H9 (cell line): ENCODE results near the gene SLC4A5. TPM values are rescaled to one million over a fixed set of nuclear protein-coding genes. Genes with fewer than 3 reads are reported as not detected.

Experiments
- DNase-seq: peaks from one replicate; pipeline ENCODE4 v3.0.0-alpha.2; 2017
- H2AFZ ChIP-seq: one replicate; pipeline ENCODE4 v1.6.1; 2013; ENCODE audit warnings: mild to moderate bottlenecking, low read length, control low read depth, moderate library complexity
- H2AK5ac ChIP-seq: 2 replicates; pipeline ENCODE4 v1.6.1; 2013; ENCODE audit warnings: low read length, control low read depth, mixed read lengths; ENCODE audit not compliant: insufficient read length
- H2BK120ac ChIP-seq: one replicate; pipeline ENCODE4 v1.6.1; 2013; ENCODE audit warnings: low read depth, mild to moderate bottlenecking, low read length, control low read depth, inconsistent platforms; ENCODE audit not compliant: poor library complexity, severe bottlenecking
- H2BK12ac ChIP-seq: 2 replicates; pipeline ENCODE4 v1.6.1; 2013; ENCODE audit warnings: low read length, control low read depth, mixed read lengths, low read depth; ENCODE audit not compliant: insufficient read length
- H2BK15ac ChIP-seq: 2 replicates; pipeline ENCODE4 v1.6.1; 2013; ENCODE audit warnings: low read depth, low read length, control low read depth
- H2BK20ac ChIP-seq: one replicate; pipeline ENCODE4 v1.6.1; 2013; ENCODE audit warnings: low read depth, mild to moderate bottlenecking, low read length, control low read depth, inconsistent platforms; ENCODE audit not compliant: poor library complexity, severe bottlenecking
- H2BK5ac ChIP-seq: 2 replicates; pipeline ENCODE4 v1.6.1; 2013; ENCODE audit warnings: low read length, control low read depth, mixed read lengths; ENCODE audit not compliant: insufficient read length
- H3K14ac ChIP-seq: 2 replicates; pipeline ENCODE4 v1.6.1; 2013; ENCODE audit warnings: low read length, control low read depth; ENCODE audit not compliant: insufficient read depth
- H3K18ac ChIP-seq: 2 replicates; pipeline ENCODE4 v1.6.1; 2013; ENCODE audit warnings: low read depth, mild to moderate bottlenecking, mixed read lengths, low read length, control low read depth; ENCODE audit not compliant: insufficient read length
- H3K23ac ChIP-seq: 2 replicates; pipeline ENCODE4 v1.6.1; 2013; ENCODE audit warnings: low read length, control low read depth, mixed read lengths, low read depth; ENCODE audit not compliant: insufficient read length
- H3K23me2 ChIP-seq: 2 replicates; pipeline ENCODE4 v1.6.1; 2013; ENCODE audit warnings: low read depth, mild to moderate bottlenecking, mixed read lengths, low read length, control low read depth; ENCODE audit not compliant: insufficient read length, poor library complexity, severe bottlenecking
- H3K27ac ChIP-seq: 2 replicates; pipeline ENCODE4 v1.5.1; 2013; ENCODE audit warnings: low read length, control low read depth, mixed read lengths, low read depth; ENCODE audit not compliant: insufficient read length
- H3K27me3 ChIP-seq: 2 replicates; pipeline ENCODE4 v1.6.1; 2013; ENCODE audit warnings: low read length, control low read depth, inconsistent platforms; ENCODE audit not compliant: insufficient read depth
- H3K4ac ChIP-seq: 2 replicates; pipeline ENCODE4 v1.6.1; 2013; ENCODE audit warnings: low read depth, mild to moderate bottlenecking, control low read depth, inconsistent platforms, low read length, moderate library complexity
- H3K4me1 ChIP-seq: 2 replicates; pipeline ENCODE4 v1.6.1; 2013; ENCODE audit warnings: low read length, control low read depth, inconsistent platforms; ENCODE audit not compliant: insufficient read depth
- H3K4me2 ChIP-seq: 2 replicates; pipeline ENCODE4 v1.6.1; 2013; ENCODE audit warnings: low read length, control low read depth, mixed read lengths; ENCODE audit not compliant: insufficient read length, insufficient read depth
- H3K56ac ChIP-seq: 2 replicates; pipeline ENCODE4 v1.6.1; 2013; ENCODE audit warnings: low read depth, mild to moderate bottlenecking, mixed read lengths, low read length, control low read depth; ENCODE audit not compliant: insufficient read length
- H3K79me1 ChIP-seq: 2 replicates; pipeline ENCODE4 v1.6.1; 2013; ENCODE audit warnings: low read depth, mild to moderate bottlenecking, moderate library complexity, low read length, control low read depth, inconsistent platforms; ENCODE audit not compliant: insufficient read depth, poor library complexity, severe bottlenecking
- H3K79me2 ChIP-seq: 2 replicates; pipeline ENCODE4 v1.6.1; 2013; ENCODE audit warnings: low read length, control low read depth, inconsistent platforms; ENCODE audit not compliant: insufficient read depth
- H3K9ac ChIP-seq: 2 replicates; pipeline ENCODE4 v1.6.1; 2013; ENCODE audit warnings: low read length, control low read depth, mixed read lengths; ENCODE audit not compliant: insufficient read length; ENCODE audit errors: extremely low read depth
- H3K9me3 ChIP-seq: one replicate; pipeline ENCODE4 v1.6.1; 2013; ENCODE audit warnings: low read depth, low read length, inconsistent platforms; ENCODE audit not compliant: control insufficient read depth
- H3T11ph ChIP-seq: one replicate; pipeline ENCODE4 v1.6.1; 2013; ENCODE audit warnings: mild to moderate bottlenecking, low read length, control low read depth, inconsistent platforms
- H4K20me1 ChIP-seq: one replicate; pipeline ENCODE4 v1.6.1; 2013; ENCODE audit not compliant: control insufficient read depth, insufficient read length, insufficient read depth
- H4K5ac ChIP-seq: 2 replicates; pipeline ENCODE4 v1.6.1; 2013; ENCODE audit warnings: low read depth, mild to moderate bottlenecking, mixed read lengths, low read length, control low read depth; ENCODE audit not compliant: insufficient read length
- H4K8ac ChIP-seq: replicated peaks from 2 replicates; pipeline ENCODE4 v1.6.1; 2013; ENCODE audit warnings: low read length, control low read depth, mixed read lengths, low read depth; ENCODE audit not compliant: insufficient read length
- H4K91ac ChIP-seq: 2 replicates; pipeline ENCODE4 v1.6.1; 2013; ENCODE audit warnings: low read depth, mild to moderate bottlenecking, moderate library complexity, mixed read lengths, low read length, control low read depth; ENCODE audit not compliant: insufficient read length
- H3K27ac Mint-ChIP-seq, 3 experiments: 2 replicates in 2 of 3; 3 replicates in 1 of 3; pipeline ENCODE4 v1.8.0; 2020 to 2021; ENCODE audit warnings: mixed read lengths in 3 of 3, mild to moderate bottlenecking in 1 of 3, moderate library complexity in 1 of 3
- H3K27me3 Mint-ChIP-seq: 2 replicates; pipeline ENCODE4 v1.8.0; 2021; ENCODE audit warnings: low read depth, mild to moderate bottlenecking, moderate library complexity, mixed read lengths
- H3K36me3 Mint-ChIP-seq, 3 experiments: 2 replicates in 2 of 3; 3 replicates in 1 of 3; pipeline ENCODE4 v1.8.0; 2020 to 2021; ENCODE audit warnings: low read depth in 3 of 3, mixed read lengths in 3 of 3; ENCODE audit not compliant: insufficient read depth in 1 of 3
- H3K4me1 Mint-ChIP-seq, 2 experiments: 2 replicates each; pipeline ENCODE4 v1.8.0; 2020; ENCODE audit warnings: mixed read lengths in 2 of 2
- H3K4me3 Mint-ChIP-seq, 2 experiments: 2 replicates in 1 of 2; 3 replicates in 1 of 2; pipeline ENCODE4 v1.8.0; 2020 to 2021; ENCODE audit warnings: mild to moderate bottlenecking in 2 of 2, mixed read lengths in 2 of 2, moderate library complexity in 1 of 2
- H3K9me3 Mint-ChIP-seq, 2 experiments: 2 replicates in 1 of 2; 3 replicates in 1 of 2; pipeline ENCODE4 v1.8.0; 2020; ENCODE audit warnings: mild to moderate bottlenecking in 2 of 2, mixed read lengths in 2 of 2, moderate library complexity in 1 of 2
- total RNA-seq: library from RNA; stranded (reverse); gene quantifications from 2 replicates; pipeline ENCODE4 v1.2.1, GENCODE V29; 2021
- TF ChIP-seq, protein P1 (sequence below): fragments of 200-600 bp; sonication (generic); conservative IDR thresholded peaks from 3 replicates; pipeline ENCODE4 v1.8.0; 2021; ENCODE audit warnings: antibody characterized with exemption, mild to moderate bottlenecking

Gene SLC4A5
- total RNA-seq, 1 experiment from 2014 or later, result 0.50 TPM

- H3K79me2 ChIP-seq, result no peaks in the 10 kb centered on the region
- no peaks in the 10 kb centered on the region for H3K9me3 Mint-ChIP-seq
- no peak overlapping the region for H3K4me3 Mint-ChIP-seq
- H3K4me1 Mint-ChIP-seq, result peaks cover 6 to 7% of the 10 kb centered on the region in 2 experiments
- H3K23me2 ChIP-seq, result no peaks in the 10 kb centered on the region
- H2BK5ac ChIP-seq, result no peak overlapping the region
- no peak overlapping the region for H2BK15ac ChIP-seq
- no peak overlapping the region for H3K4me2 ChIP-seq
- TF ChIP-seq, protein P1, sequence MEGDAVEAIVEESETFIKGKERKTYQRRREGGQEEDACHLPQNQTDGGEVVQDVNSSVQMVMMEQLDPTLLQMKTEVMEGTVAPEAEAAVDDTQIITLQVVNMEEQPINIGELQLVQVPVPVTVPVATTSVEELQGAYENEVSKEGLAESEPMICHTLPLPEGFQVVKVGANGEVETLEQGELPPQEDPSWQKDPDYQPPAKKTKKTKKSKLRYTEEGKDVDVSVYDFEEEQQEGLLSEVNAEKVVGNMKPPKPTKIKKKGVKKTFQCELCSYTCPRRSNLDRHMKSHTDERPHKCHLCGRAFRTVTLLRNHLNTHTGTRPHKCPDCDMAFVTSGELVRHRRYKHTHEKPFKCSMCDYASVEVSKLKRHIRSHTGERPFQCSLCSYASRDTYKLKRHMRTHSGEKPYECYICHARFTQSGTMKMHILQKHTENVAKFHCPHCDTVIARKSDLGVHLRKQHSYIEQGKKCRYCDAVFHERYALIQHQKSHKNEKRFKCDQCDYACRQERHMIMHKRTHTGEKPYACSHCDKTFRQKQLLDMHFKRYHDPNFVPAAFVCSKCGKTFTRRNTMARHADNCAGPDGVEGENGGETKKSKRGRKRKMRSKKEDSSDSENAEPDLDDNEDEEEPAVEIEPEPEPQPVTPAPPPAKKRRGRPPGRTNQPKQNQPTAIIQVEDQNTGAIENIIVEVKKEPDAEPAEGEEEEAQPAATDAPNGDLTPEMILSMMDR, result no peak
- no peak overlapping the region for H3K27ac Mint-ChIP-seq
- H2BK120ac ChIP-seq, result no peak overlapping the region
- H2AFZ ChIP-seq, result no peak overlapping the region
- no peaks in the 10 kb centered on the region for H3K27me3 ChIP-seq
- peaks cover 14% of the 10 kb centered on the region for H3K27me3 Mint-ChIP-seq
- no peak overlapping the region for H3K56ac ChIP-seq
- H3K36me3 Mint-ChIP-seq, result no peaks in the 10 kb centered on the region
- no peak overlapping the region for H4K8ac ChIP-seq
- no peaks in the 10 kb centered on the region for H3K79me1 ChIP-seq
- no peak overlapping the region for H3K14ac ChIP-seq
- no peak overlapping the region for H3K18ac ChIP-seq
- H2AK5ac ChIP-seq, result no peak overlapping the region
- no peak overlapping the region for H4K5ac ChIP-seq
- H3K9ac ChIP-seq, result no peak overlapping the region
- no peak overlapping the region for H3T11ph ChIP-seq
- H3K4me1 ChIP-seq, result no peaks in the 10 kb centered on the region; the same call in 1 of the 2 replicates
- no peaks in the 10 kb centered on the region for H3K9me3 ChIP-seq
- no peak overlapping the region for H3K23ac ChIP-seq
- no peak overlapping the region for H3K4ac ChIP-seq
- H4K91ac ChIP-seq, result no peak overlapping the region
- no peak overlapping the region for H3K27ac ChIP-seq
- DNase-seq, result no peak
- H2BK12ac ChIP-seq, result no peak overlapping the region
- no peak overlapping the region for H2BK20ac ChIP-seq
- no peaks in the 10 kb centered on the region for H4K20me1 ChIP-seq
Measured at GRCh38 chr2:74233648-74234047, 109.6 kb downstream of the SLC4A5 start.
